Stomach (tissue), 4 donors: Measurements from ENCODE around the gene PERM1.

Experiments
- POLR2A ChIP-seq, 4 donors: fragments of 450-650 bp; IDR thresholded peaks; one replicate each; pipeline ENCODE4 v1.6.1; 2016; ENCODE audit warnings: antibody characterized with exemption in 4 of 4, control low read depth in 2 of 4, mild to moderate bottlenecking in 1 of 4, moderate library complexity in 1 of 4
- POLR2AphosphoS5 ChIP-seq, 3 donors: sonication (generic); formaldehyde crosslinking; IDR thresholded peaks; one replicate each; pipeline ENCODE4 v1.6.1; 2016; ENCODE audit warnings: antibody characterized with exemption in 3 of 3
- TF ChIP-seq, protein P1 (sequence below), 7 experiments: fragments of 450-650 bp in 4 of 7; fragments of 200-600 bp in 3 of 7; sonication (generic) in 3 of 7; IDR thresholded peaks; one replicate each; pipeline ENCODE4 v1.5.1; 2016 to 2019; ENCODE audit warnings: antibody characterized with exemption in 7 of 7, control low read depth in 2 of 7, mild to moderate bottlenecking in 1 of 7

DNA sequence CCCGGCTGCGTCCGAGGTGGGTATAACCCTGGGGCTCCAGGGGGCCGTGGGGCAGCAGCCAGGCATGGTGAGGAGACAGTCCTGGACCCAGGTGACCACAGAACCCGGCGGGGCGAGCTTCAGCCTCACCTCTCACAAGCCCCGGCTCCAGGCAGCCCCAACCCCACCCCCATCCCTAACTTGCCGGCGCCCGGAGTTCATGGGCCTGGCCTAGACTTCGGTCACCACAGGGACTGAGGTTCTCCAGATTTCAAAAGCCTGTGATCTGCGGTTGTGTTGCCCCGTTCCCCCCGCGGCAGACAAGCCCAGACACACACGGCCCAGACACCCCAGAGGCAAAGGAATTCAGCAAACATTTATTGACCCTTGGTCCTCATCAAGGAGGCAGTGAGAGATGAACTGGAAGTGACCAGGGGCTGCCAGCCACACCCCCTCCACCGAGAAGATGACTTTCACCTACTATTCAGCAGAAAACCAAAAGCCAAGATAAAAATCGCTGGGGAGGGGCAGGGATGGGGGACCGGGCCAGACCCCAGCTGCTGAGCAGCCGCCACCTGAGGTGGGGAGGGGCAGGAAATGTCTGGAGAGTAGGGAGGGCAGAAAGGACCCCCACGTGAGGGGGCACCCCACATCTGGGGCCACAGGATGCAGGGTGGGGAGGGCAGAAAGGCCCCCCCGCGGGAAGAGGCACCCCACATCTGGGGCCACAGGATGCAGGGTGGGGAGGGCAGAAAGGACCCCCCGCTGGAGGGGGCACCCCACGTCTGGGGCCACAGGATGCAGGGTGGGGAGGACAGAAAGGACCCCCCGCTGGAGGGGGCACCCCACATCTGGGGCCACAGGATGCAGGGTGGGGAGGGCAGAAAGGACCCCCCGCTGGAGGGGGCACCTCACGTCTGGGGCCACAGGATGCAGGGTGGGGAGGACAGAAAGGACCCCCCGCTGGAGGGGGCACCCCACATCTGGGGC, 14.1 kb upstream of the PERM1 start:
- TF ChIP-seq, protein P1, sequence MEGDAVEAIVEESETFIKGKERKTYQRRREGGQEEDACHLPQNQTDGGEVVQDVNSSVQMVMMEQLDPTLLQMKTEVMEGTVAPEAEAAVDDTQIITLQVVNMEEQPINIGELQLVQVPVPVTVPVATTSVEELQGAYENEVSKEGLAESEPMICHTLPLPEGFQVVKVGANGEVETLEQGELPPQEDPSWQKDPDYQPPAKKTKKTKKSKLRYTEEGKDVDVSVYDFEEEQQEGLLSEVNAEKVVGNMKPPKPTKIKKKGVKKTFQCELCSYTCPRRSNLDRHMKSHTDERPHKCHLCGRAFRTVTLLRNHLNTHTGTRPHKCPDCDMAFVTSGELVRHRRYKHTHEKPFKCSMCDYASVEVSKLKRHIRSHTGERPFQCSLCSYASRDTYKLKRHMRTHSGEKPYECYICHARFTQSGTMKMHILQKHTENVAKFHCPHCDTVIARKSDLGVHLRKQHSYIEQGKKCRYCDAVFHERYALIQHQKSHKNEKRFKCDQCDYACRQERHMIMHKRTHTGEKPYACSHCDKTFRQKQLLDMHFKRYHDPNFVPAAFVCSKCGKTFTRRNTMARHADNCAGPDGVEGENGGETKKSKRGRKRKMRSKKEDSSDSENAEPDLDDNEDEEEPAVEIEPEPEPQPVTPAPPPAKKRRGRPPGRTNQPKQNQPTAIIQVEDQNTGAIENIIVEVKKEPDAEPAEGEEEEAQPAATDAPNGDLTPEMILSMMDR (IDR thresholded peaks at IDR 0.05): no peak
- TF ChIP-seq POLR2A (IDR thresholded peaks at IDR 0.05) (no peak), POLR2AphosphoS5 (IDR thresholded peaks at IDR 0.05) (no peak)
